DMS53 treated with DMSO at 0.1 percent for 48 hours (cell line): Measurements from ENCODE around the gene SSBP2.
"Not testable (repeated sequence)": the region's sequence is repeated elsewhere in the genome, so short reads cannot be mapped to it uniquely, and the experiment has no call there.

ENCODE experiments used
- DNase-seq: peaks from one replicate; lab custom pipeline; 2025; ENCODE audit not compliant: unreplicated experiment; lab: John Stamatoyannopoulos, UW

The SSBP2 gene

DNA sequence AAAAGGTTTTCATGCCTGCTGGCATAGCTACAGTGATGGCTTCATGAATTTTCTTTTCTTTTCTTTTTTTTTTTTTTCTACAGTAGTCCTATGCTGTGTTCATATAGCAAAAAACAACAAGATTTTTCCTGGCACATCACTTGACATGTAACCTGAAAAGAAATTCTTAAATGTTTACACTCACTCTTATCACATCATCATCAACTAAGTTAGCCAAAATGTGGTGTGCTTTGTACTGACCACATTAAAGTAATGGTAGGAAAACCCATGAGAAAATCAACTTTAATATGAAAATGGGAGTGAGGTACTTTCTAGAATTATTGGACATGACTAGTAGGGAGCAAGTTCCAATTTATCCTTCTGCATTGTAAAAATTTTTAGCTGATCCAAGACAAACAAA lies 146.7 kb downstream of the SSBP2 start:
- DNase-seq, result no peak

DNA sequence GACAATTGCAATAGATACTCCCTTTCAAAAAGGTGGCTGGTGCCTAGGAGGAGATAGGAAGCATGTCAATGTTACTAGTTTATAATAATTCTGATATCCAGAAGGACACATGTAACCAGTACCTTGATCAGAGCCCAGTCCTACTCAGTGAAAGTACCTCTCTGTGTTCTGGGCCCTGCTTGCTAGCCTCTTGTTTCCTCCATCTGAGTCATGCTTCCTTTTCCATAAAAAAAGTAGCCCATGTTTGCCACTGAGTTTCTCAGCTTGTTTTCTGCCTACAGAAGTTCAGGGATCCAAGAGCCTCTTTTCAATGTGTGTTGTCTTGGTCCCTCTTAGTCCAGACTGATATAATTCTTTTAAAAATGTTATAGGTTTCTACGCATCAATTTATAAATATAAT lies 149.0 kb downstream of the SSBP2 start:
- DNase-seq, result no peak

DNA sequence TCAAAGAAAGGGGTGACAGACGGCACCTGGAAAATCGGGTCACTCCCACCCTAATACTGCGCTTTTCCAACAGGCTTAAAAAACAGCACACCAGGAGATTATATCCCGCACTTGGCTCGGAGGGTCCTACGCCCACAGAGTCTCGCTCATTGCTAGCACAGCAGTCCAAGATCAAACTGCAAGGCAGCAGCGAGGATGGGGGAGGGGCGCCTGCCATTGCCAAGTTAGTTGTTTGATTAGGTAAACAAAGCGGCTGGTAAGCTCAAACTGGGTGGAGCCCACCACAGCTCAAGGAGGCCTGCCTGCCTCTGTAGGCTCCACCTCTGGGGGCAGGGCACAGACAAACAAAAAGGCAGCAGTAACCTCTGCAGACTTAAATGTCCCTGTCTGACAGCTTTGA lies 158.8 kb downstream of the SSBP2 start:
- DNase-seq, result not testable (repeated sequence)

DNA sequence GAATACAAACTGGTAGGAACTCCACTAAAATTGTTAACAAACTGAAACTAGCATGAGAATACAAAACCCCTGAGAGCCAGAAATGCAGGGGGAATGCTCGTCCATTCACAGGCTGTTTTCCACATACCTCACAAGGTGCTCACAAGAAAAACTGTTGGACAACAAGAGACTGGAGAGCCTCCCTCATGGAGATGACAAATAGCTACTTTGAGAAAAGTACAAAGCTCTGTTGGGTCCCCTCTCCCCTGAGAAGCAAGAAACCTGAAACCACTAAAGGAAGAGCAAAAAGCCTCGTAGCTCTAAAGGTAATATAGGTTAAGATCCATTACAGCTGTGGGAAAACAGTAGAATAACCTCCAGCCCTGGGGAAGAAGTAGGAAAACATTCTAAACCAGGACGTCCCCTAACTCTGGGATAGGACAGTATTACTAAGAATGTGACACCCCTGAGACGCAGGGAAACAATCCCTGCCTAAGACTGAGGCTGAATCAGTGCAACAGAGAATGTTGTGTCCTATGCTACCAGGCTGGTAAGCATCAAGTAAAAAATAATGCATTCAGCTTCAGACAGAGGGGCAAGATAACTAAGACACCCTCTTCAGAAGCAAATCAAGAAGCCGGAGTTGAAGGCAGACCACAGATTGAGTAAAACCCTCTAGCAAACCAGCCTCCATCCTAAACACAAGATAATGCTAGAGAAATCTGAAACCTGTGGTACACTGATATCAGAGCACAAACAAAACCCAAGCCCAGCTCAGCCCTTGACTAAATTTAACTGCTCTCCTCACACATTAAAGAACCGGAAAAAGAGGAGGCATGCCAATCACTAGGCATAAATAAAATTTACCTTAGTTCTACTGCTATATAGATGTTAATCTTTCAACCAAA lies 160.2 kb downstream of the SSBP2 start:
- no peak for DNase-seq

DNA sequence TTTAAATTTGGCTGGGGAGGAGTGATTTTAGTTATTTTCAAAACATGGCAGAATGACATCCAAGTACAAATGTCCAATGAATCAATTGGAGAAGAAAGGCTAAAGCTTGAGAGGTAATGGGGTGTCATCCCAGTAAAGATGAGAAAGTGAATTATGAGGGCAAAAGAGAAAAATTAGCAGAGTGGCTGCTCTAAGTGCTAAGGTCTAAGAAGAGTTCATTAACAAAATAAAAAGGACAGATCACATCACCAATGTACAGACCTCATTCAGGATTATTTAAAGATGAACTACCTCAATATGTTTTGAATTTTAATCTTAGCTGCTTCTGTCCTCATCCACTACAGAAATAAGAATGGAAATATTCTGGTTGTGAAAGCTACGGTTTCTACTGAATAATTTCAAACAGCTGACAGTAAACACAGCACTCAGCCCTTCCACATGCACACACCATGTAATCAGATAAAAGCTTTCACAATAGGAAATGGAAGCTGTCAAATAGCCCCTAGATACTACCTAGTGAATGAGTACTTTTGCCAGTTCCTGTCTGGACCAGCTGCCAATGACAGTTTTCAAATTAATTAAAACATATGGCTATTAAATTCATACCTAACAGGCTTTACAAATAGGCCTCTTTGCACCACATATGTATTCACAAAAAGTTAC lies 171.5 kb downstream of the SSBP2 start:
- DNase-seq, result no peak

DNA sequence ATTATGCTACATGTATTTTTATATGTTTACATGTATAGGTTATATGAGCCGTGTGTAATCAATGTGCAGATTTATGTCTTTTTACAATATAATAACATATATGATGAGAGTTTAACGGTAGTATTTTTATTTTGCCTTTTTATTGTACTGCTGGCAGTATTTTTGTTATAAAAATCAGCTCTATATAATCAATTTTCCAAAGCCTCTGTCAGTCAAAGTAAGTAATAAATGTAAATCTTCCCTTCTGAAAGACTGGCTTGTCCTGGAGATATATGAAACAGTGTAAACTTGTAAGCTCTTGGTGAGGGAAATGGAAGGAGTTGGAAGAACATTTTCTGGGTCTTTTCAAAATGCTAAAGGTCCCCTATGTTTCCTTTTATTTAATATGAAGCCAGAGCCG lies 173.8 kb downstream of the SSBP2 start:
- no peak for DNase-seq

DNA sequence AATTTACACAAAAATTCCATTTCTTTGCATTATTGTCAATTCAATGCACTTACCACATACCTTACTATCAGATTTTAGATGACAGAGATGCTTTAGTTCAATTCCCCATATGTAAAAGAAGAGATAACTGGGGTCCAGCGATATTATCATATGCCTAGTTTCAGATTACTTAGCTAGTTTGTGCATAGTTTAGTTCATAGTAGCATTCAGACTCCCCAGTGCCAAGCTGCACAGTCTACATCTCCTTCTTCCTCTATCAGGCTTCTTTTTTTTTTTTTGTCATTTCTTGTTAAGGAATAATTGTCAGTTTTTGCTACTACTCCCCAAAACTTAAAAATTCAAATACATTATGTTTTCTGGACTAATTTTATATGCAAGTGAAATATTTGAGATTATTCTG lies 175.0 kb downstream of the SSBP2 start:
- DNase-seq, result no peak

DNA sequence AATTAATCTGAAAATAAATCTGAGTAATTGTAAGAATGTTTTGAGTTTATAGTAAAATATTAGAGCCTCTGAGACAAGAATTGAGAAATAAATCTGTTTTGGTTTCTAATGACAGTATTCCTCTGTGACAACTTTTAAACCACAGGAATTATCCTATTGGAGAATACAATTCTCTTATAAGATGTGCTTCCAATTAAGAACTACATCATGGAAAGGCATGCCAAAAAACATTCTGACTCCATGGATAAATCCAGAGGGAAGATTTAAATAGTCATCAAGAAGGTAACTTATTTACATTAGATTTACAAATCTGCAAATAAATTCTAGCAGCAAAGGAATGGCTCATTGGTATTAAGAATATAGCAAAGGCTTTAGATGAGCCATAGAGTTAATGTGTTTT lies 178.7 kb downstream of the SSBP2 start:
- DNase-seq, result no peak

DNA sequence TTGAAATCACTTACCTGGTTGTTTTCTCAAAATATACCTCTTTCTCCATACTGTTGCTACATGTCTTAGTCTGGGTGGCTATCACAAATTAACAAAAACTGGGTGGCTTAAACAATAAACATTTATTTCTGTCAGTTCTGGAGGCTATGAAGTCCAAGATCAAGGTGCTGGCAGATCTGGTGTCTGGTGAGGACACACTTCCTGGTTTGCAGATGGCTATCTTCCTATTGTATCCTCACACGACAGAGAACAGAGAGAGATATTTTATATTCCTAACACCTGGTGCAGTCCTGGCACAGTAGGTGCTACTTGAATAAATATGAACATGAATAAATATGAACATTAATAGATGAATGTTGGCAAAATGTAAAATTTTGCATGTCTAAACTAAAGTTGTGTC lies 192.7 kb downstream of the SSBP2 start:
- DNase-seq, result no peak

DNA sequence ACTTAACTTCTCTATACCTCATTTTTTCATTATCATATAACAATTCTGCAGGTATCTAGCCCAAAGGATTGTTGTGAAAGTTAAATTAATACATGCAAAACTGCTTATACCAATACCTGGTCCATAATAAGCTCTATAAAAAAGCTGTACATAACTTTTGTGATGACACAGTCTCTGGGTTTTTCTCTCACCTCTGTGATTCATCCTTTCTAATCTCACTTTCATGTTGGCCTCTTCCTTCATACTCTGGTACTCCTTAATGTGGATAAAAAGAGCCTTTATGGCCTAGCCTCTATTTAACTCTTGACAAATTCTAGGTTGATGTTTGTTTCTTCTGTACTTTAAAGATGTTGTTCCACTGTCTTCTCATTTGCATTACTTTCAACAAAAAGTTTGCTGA lies 194.1 kb downstream of the SSBP2 start:
- DNase-seq, result no peak

DNA sequence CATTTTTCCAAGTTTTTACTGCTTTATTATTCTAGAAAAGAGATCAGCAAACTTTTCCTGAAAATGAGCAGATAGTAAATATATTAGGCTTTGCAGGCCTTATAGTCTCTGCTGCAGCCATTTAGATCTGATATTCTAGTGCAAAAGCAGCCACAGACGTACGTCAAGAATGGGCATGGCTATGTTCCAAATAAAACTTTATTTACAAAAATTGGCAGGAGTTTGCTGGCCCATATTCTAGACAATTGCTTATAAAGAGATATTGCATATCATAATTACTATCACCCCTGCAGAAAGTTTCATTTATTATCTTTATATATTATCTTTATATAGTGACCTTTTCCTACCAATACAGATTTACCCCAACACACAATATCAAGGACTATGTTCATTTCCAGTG lies 195.0 kb downstream of the SSBP2 start:
- DNase-seq, result no peak

DNA sequence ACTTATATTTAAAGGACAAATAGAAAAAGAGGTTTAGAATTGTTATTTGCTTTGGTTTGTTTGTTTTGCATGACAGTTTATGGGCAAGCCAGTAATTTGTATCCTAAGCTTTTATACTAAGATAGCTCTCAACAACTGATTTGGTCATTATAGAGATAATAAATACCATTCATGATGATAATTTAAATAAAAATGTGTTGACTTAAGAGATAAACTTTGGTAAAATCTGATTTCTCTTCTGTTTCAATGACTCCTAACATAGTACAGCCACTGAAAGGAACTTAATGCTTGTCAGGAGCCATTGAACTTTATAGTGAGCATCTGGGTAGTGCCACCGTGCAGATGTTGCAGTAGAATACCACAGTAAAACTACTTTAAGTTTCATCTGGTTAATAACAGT lies 196.2 kb downstream of the SSBP2 start:
- no peak for DNase-seq

DNA sequence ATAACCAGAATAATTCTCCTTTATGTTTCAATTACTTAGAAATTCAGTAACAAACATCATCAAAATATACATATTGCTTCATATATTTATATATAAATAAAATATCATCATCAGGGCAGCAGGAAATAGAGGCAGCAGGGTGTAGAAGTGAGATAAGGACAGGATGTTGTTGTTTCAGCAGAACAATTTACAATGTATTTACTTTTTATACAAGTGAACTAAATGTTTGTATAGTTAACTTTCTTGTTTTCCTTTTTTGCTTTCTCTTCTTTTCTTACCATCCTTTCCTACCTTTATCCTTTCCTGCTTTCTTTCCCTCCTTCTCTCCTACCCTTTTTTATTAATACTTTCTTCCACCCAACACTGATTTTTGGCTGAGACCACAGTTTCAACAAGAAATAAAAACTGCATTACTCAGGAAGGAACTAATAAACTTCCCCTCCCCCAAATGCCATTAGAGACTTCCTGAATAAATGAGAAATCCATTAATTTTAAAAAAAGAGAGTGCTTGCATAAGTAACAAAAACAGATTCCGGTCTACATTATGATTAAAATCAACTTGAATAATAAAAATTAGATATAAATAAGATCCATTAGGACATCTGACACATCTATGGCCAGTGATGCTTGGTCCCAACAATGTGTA lies 197.2 kb downstream of the SSBP2 start:
- no peak for DNase-seq

DNA sequence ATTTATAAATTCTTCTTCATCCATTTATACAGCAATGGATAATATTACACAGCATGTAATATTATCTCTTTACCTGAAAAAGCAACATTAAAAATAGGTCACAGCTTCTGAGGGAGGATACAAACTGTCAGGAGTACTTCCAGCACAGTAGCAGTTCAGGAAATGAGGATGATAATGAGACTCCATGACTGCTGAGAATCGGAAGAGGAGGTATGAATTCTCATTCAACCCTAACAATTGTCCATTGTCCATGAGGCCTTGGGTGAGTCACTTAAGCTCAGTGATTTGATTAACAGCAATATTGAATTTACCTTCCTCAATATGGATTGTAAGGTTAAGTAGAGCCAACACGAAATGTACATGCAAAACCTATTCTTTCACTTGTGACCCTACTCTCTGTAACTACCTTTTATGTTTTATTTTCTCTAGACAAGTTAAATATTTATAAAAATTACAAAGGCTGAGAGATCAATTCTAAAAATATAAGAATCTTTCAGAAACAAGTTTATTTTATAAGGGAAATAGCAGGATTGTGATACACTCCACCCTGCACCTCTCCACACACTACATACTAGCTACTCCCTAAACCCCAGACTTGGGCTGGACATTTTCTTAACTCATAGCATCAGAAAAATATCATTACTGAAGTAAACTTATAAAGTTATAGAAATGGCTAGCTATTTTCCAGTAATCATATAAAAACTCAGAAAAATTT lies 197.9 kb downstream of the SSBP2 start:
- DNase-seq, result peak; percentile 28

DNA sequence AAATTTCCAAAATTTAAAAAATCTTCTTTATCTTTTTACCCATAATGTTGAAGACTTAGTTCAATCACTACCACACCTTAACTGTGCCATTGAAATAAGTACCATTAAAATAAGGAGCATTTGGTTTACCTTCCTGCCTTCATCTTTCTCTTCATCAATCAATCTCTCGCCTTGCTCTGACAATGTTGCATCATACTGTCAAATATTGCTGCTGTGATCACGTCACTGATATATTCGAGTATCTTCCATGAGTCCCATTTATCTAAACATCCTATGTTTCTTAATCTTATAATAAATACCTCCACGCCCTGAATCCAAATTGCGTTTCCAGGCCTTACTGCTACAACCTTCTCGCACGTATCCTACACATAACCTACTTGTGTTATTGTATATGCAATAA lies 201.8 kb downstream of the SSBP2 start:
- DNase-seq, result no peak

DNA sequence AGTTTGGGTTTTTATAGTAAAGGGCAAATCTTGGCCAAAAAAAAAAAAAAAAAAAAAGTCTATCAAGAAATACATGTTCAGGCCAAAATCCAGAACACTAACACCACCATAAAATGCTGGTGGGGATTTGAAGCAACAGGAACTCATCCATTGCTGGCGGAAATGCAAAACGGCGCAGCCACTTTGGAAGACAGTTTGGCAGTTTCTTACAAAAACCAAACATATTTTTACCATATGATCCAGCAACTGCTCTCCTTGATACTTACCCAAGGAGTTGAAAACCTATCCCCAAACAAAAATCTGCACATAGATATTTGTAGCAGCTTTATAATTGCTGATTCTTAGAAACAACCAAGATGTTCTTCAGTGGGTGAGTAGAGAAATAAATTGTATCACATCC lies 203.9 kb downstream of the SSBP2 start:
- no peak for DNase-seq

DNA sequence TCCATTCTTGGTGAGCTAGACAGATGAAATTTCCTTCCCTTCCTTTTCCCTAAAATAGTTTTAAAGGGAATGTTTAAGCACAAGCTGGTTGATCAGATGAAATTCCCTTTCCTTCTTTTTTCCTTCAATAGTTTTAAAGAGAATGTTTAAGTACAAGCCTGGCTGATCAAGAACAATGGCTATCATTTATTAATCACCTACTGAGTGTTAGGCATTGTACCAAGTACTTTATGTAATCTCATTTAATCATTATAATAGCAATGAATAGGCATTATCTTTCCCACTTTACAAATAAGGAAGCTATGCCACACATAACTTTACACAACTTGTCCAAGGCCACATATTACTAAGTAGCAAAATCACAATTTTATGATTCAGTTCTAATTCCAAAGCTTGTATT lies 205.0 kb downstream of the SSBP2 start:
- DNase-seq, result no peak

DNA sequence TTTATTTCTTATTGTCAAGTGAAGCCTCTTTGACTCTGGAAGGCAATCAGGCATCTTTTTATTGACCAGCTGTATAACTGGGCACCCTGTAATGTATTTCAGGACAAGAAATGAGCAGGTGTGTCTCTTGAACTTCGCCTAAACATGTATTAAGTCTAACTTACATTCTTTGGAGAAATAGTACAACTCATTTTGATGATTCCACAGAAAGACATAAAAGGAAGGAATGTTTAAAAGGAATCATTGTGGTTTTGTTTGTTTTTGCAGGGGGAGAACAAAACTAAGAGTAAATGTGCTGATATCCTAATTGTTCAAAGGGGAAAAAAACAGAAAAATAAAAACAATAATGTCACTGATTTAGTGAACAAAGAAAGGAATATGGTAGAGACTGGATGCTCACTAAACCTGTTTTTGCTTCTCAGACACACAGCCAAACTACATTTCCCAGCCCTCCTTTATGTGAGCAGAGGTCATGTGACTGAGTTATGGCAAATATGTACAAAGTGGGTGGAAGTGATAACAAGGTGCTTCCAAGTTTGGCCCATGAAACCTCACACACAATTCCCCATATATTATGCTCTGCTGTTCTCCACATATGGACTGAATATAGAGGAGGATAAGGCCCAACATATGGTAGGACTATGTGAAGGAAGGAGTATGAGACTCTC lies 206.4 kb downstream of the SSBP2 start:
- DNase-seq, result no peak

DNA sequence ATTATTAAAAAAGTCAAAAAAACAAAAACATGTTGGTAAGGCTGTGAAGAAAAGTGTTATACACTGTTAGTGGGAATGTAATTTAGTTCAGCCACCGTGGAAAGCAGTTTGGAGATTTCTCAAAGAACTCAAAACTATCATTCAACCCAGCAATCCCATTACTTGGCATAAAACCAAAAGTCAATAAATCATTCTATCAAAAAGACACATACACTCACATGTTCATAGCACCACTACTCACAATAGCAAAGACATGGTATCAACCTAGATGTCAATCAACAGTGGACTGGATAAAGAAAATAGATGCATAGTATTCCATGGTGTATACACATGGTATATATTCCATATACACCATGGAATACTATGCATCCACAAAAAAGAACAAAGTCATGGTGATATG lies 208.7 kb downstream of the SSBP2 start:
- no peak for DNase-seq

DNA sequence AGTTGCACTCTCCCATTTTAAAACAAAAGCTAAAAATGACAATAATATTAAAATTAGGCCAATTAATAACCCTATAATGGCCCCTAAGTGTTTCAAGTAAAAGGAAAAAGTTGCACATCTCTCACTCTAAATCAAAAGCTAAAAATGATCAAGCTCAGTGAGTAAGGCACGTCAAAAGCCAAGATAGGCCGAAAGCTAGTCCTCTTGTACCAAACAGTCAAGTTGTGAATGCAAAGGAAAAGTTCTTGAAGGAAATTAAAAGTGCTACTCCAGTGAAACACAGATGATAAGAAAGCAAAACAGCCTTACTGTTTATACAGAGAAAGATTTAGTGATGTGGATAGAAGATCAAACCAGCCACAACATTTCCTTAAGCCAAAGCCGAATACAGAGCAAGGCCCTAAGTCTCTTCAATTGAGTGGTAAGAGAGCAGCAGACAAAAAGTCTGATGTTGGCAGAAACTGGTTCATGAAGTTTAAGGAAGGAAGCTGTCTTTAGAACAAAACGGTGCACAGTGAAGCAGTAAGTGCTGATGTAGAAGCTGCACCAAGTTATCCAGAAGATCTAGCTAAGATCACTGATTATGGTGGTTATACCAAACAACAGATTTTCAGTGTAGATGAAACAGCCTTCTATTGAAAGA lies 212.9 kb downstream of the SSBP2 start:
- DNase-seq, result no peak

DNA sequence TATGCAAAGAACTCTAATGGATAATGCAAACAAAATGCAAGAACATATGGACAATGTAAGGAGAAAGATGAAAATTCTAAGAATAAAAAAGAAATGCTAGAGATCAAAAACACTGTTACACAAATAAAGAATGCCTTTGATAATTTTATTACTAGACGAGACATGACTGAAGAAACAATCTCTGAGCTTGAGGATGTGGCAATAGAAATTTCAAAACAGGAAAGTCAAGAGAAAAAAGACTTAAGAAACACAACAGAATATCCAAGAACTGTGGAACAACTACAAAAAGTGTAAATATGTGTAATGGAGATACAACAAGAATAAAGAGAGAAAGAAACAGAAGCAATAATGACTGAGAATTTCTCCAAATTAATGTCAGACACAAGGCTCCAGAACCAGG lies 216.5 kb downstream of the SSBP2 start:
- no peak for DNase-seq
